Neural crest cell (in vitro differentiated cells): ENCODE data around the gene CUBN. TPM values are rescaled to one million over a fixed set of nuclear protein-coding genes. Genes with fewer than 3 reads are reported as not detected.

Experiments used
- DNase-seq: peaks from one replicate; pipeline ENCODE4 v3.0.0; 2021; ENCODE audit warnings: low read depth, mixed read lengths, low spot score
- H3K27ac Mint-ChIP-seq: one replicate; pipeline ENCODE4 v1.8.0; 2021; ENCODE audit warnings: mild to moderate bottlenecking, mixed read lengths; ENCODE audit not compliant: unreplicated experiment
- H3K27me3 Mint-ChIP-seq: 2 replicates; pipeline ENCODE4 v1.8.0; 2021; ENCODE audit warnings: low read depth, mild to moderate bottlenecking, mixed read lengths
- H3K36me3 Mint-ChIP-seq: 2 replicates; pipeline ENCODE4 v1.8.0; 2021; ENCODE audit warnings: low read depth, mild to moderate bottlenecking, mixed read lengths
- H3K4me1 Mint-ChIP-seq: 2 replicates; pipeline ENCODE4 v1.8.0; 2021; ENCODE audit warnings: mixed read lengths
- H3K4me3 Mint-ChIP-seq: one replicate; pipeline ENCODE4 v1.8.0; 2021; ENCODE audit warnings: mild to moderate bottlenecking, mixed read lengths
- H3K9me3 Mint-ChIP-seq: 2 replicates; pipeline ENCODE4 v1.8.0; 2021; ENCODE audit warnings: mixed read lengths
- CTCF ChIP-seq: fragments of 200-600 bp; sonication (generic); conservative IDR thresholded peaks from 2 replicates; pipeline ENCODE4 v1.5.0; 2021; ENCODE audit warnings: antibody characterized with exemption, mild to moderate bottlenecking
- total RNA-seq: library from RNA; stranded (reverse); gene quantifications from 2 replicates; pipeline ENCODE4 v1.2.1, GENCODE V29; 2021

Gene CUBN
- total RNA-seq, 1 donor from 2014 or later, result 2.2 TPM

GRCh38 chr10:16967866-16968415 is 161.7 kb downstream of the CUBN start:
- no peaks in the 10 kb centered on the region for H3K36me3 Mint-ChIP-seq
- DNase-seq, result no peak
- TF ChIP-seq CTCF, result no peak
- peaks cover 3% of the 10 kb centered on the region for H3K9me3 Mint-ChIP-seq
- H3K27me3 Mint-ChIP-seq, result no peaks in the 10 kb centered on the region
- peak overlapping the region; percentile 98 for H3K27ac Mint-ChIP-seq
- peaks cover 59% of the 10 kb centered on the region for H3K4me1 Mint-ChIP-seq
- peak overlapping the region; percentile 16 for H3K4me3 Mint-ChIP-seq

DNA sequence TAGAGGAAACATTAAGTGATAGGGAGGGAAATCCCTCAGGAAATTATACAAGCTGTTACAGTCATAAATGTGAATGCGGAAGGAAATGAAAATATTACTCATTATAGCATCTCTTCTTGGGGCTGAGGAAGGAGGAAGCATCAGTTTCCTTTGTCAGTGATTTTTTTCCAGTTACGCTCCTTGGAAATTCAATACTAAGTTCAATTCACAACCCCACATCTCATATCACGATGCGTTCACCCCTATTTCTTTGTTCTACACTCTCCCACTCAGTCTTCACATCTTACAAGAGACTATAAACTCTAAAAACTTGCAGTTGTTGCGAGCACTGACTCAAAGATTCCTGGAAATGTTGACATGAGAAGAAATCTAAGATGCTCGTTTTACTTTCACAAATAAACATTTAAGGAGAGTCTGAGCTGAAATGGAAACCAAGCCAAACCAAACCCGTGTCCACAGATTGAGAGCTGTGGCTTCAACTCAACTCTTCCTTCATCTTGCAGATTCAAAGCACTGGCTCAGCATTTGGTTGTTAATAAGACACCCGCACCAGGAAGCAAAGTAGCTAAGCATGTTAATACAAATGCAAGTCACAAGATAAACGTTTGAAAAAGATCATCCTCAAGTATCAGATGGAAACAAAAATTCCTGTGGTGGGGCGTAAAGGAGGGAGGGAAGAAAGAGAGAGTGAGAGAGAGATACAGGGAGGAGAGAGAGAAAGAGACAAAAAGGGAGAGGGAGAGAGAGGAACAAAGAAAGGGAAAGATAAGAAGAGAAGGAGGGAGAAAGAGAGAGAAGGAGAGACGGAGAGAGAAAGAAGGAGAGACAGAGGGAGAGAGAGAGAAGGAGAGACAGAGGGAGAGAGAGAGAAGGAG is 162.4 kb downstream of the CUBN start:
- H3K27ac Mint-ChIP-seq, result peak overlapping the region; percentile 98
- peak overlapping the region; percentile 2 for H3K4me3 Mint-ChIP-seq
- peaks cover 60% of the 10 kb centered on the region for H3K4me1 Mint-ChIP-seq

DNA sequence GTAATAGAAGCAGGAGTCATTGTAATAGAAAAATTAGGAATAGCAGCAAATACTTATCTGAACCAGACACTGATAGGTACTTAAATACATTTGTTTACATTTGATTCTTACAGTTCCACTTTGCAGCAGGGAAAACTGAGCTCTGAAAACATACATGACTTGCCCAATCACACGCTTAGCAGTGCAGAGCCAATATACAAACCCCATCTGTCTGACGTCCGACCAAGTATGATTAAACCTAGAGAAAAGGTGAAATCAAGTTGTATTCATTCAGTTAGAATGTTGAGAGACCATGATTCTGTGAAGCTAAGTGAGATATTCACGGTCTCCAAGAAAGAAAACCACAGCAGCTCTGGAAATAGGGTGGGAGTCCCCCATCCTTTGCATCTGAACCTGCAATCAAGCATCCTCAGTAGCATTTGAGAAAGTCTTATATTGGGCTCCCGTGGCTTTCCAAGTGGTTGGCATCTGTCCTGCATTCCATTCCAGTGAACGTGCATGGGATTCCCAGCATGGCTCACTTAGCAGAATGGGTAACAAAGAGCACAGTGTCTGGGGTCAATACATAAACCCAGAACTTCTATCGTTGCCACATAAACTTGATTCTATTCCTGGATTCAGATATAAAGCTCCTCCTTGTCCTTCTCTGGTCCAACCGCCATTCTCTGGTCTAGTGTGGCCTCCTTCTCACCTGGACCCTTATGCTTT is 163.7 kb downstream of the CUBN start:
- Mint-ChIP-seq H3K27me3 (no peaks in the 10 kb centered on the region), H3K4me3 (no peak overlapping the region), H3K9me3 (no peaks in the 10 kb centered on the region), H3K36me3 (no peaks in the 10 kb centered on the region), H3K4me1 (peaks cover 58% of the 10 kb centered on the region), H3K27ac (peak overlapping the region; percentile 85)
- DNase-seq, result no peak
- no peak for TF ChIP-seq CTCF

More for the DNA sequence above, 162.4 kb downstream of the CUBN start:
- TF ChIP-seq CTCF, result no peak
- Mint-ChIP-seq H3K9me3 (no peaks in the 10 kb centered on the region), H3K27me3 (no peaks in the 10 kb centered on the region), H3K36me3 (no peaks in the 10 kb centered on the region)
- no peak for DNase-seq

GRCh38 chr10:16965344-16965616 is 164.3 kb downstream of the CUBN start:
- DNase-seq, result no peak
- no peaks in the 10 kb centered on the region for H3K36me3 Mint-ChIP-seq
- no peaks in the 10 kb centered on the region for H3K27me3 Mint-ChIP-seq
- H3K4me3 Mint-ChIP-seq, result no peak overlapping the region
- H3K27ac Mint-ChIP-seq, result peak overlapping the region; percentile 87
- H3K9me3 Mint-ChIP-seq, result no peaks in the 10 kb centered on the region
- no peak for TF ChIP-seq CTCF
- peaks cover 63% of the 10 kb centered on the region for H3K4me1 Mint-ChIP-seq

GRCh38 chr10:16964576-16965343 is 164.9 kb downstream of the CUBN start:
- Mint-ChIP-seq H3K27ac (peak overlapping the region; percentile 87), H3K9me3 (no peaks in the 10 kb centered on the region), H3K27me3 (no peaks in the 10 kb centered on the region), H3K36me3 (no peaks in the 10 kb centered on the region), H3K4me1 (peaks cover 60% of the 10 kb centered on the region), H3K4me3 (no peak overlapping the region)
- DNase-seq, result no peak
- no peak for TF ChIP-seq CTCF
